Coronary artery (tissue), 2 donors: ENCODE results near the gene INSYN2A.

Experiments used
- DNase-seq: peaks from one replicate; pipeline ENCODE4 v3.0.0-alpha.2; 2017; ENCODE audit warnings: low spot score
- H3K27ac ChIP-seq, 2 donors: fragments of 200-600 bp; sonication (generic); one replicate each; pipeline ENCODE4 v1.5.1; 2016 to 2019
- H3K4me3 ChIP-seq: fragments of 200-600 bp; sonication (generic); 2 replicates; pipeline ENCODE4 v1.5.1; 2016; ENCODE audit warnings: mild to moderate bottlenecking, moderate library complexity
- CTCF ChIP-seq: fragments of 200-600 bp; sonication (generic); IDR thresholded peaks from one replicate; pipeline ENCODE4 v1.5.1; 2019; ENCODE audit warnings: antibody characterized with exemption

INSYN2A gene

DNA sequence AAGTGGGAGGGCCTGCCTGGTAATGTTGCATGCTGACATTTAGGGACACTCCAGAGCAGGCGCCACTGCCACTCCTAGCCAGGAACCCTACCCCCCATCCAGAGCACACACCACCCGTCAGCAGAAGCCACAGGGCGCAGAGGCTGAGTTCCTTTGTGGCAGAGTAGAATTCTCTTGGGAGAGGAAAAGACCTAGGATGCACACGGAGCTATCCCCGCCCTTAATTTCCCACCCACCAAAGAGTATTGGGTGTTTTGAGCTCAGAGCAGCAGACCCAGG, 702 bp upstream of the INSYN2A start:
- DNase-seq: no peak
- no peak overlapping the region for H3K4me3 ChIP-seq
- H3K27ac ChIP-seq: no peak overlapping the region
- no peak for TF ChIP-seq CTCF

DNA sequence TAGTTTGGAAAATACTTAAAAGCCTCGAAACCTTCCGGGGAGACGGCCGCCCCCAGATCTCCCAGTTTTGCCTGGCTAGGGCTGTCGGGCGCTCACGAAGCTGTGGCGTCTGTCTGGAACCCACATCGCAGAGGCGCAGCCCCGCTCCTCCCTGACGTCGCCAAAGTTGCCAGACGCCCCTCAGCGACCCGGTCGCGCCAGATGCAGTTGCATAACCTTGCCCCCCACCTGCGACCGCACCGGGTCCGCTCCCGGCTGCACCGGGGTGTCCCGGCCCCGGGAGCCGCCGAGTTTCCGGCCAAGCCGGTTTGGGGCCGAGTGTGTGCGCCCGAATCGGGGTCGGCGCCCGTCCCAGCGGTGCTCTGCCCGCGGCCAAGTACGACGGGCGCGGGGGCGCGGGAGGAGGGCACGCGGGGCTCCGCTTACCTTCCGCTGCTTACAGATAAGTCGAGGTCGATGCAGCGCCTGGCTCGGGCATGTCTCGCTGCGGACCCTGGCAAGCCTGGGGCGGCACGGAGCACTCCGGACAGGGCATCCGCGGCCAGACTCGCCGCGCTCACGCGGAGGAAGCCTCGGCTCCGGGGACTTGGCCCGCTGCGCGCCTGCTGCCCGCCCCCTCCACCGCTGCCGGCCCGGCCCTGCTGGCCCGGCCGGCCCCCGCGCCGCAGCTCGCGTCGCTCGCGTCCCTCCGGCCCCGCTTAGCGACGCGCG, 665 bp downstream of the INSYN2A start:
- TF ChIP-seq CTCF: no peak
- Histone ChIP-seq H3K27ac (no peak overlapping the region), H3K4me3 (peak overlapping the region; percentile 72)
- no peak for DNase-seq

- peak overlapping the region; percentile 72 for H3K4me3 ChIP-seq
- no peak for TF ChIP-seq CTCF
- H3K27ac ChIP-seq: no peak overlapping the region
- no peak for DNase-seq
Observed at GRCh38 chr10:127195041-127195506, 1.3 kb downstream of the INSYN2A start.

GRCh38 chr10:127194599-127194998, 1.8 kb downstream of the INSYN2A start:
- no peak for TF ChIP-seq CTCF
- Histone ChIP-seq H3K4me3 (peak overlapping the region; percentile 72), H3K27ac (no peak overlapping the region)
- DNase-seq: no peak

DNA sequence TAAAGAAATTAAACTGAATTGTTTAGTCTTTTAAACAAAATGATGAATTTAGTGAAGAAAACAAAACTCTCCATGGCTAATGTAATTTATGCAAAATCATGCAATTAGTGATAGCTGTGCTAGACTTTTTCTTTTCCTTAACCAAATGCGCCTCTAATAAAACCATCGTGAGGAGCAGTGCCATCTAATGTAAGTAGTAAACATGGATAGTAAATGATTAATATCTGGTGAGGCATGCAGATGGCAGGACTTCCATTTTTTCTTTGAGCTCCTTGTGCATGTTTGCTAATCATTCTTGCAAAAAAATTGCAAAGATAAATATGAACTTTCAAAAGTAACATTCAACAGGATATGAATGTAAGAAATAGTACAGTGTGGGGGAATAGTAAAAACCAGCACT, 2.3 kb downstream of the INSYN2A start:
- H3K4me3 ChIP-seq: no peak overlapping the region
- H3K27ac ChIP-seq: no peak overlapping the region
- DNase-seq: no peak
- no peak for TF ChIP-seq CTCF

GRCh38 chr10:127193125-127193524, 3.3 kb downstream of the INSYN2A start:
- DNase-seq: no peak
- no peak overlapping the region for H3K27ac ChIP-seq
- no peak for TF ChIP-seq CTCF
- H3K4me3 ChIP-seq: no peak overlapping the region

DNA sequence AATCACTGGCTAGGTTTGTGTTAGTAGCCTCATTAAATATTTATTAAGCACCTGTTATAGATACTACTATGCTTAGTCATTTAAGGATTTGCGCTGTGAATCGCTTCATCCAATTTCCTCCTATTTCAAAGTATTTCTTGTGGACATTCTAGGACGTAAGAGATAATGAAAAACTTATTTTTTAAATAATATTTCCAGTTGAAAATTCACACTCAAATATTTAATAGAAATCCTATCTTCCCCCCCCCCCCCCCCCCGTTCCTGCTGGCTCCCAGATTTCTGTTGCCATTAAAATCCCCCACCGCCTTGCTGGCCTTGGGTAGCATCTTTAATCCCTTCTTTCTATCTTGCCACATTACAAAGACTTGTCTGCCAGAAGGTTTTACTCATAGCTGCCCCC, 6.0 kb downstream of the INSYN2A start:
- no peak for TF ChIP-seq CTCF
- H3K4me3 ChIP-seq: no peak overlapping the region
- no peak for DNase-seq
- no peak overlapping the region for H3K27ac ChIP-seq
